Thoracic aorta (tissue), 2 donors: ENCODE data around the gene GPM6B. TPM values are rescaled to one million over a fixed set of nuclear protein-coding genes. Genes with fewer than 3 reads are reported as not detected.

ENCODE experiments used
- ATAC-seq: fragments of 150-250 bp; one replicate; pipeline ENCODE4 v1.8.0; 2017; ENCODE audit warnings: low read depth; ENCODE audit not compliant: insufficient number of reproducible peaks, low FRiP score
- DNase-seq: peaks from one replicate; pipeline ENCODE4 v3.0.0-alpha.2; 2020; ENCODE audit warnings: low spot score
- H3K27ac ChIP-seq, 2 donors: fragments of 200-600 bp; sonication (generic); 1 replicate in 1 of 2; 2 replicates in 1 of 2; pipeline ENCODE4 v1.5.1; 2016; ENCODE audit warnings: mild to moderate bottlenecking in 2 of 2, moderate library complexity in 2 of 2
- H3K27me3 ChIP-seq: fragments of 200-600 bp; sonication (generic); replicated peaks from 2 replicates; pipeline ENCODE4 v1.6.0; 2016; ENCODE audit warnings: mild to moderate bottlenecking; ENCODE audit not compliant: insufficient read depth
- H3K36me3 ChIP-seq: fragments of 200-600 bp; sonication (generic); one replicate; pipeline ENCODE4 v1.5.1; 2016
- H3K4me1 ChIP-seq, 2 donors: fragments of 200-600 bp; sonication (generic); 1 replicate in 1 of 2; 2 replicates in 1 of 2; pipeline versions ENCODE4 v1.5.1 to v1.6.0; 2016; ENCODE audit warnings: low read depth in 2 of 2, mild to moderate bottlenecking in 1 of 2; ENCODE audit not compliant: control insufficient read depth in 1 of 2
- H3K4me3 ChIP-seq: fragments of 200-600 bp; sonication (generic); 2 replicates; pipeline ENCODE4 v1.5.1; 2016; ENCODE audit warnings: mild to moderate bottlenecking
- H3K9me3 ChIP-seq: fragments of 200-600 bp; sonication (generic); 2 replicates; pipeline ENCODE4 v1.5.1; 2016
- total RNA-seq, 2 donors: library from RNA; depleted of rRNA; stranded (reverse); fragments of >200 nt; gene quantifications; one replicate each; pipeline versions ENCODE4 v1.1.0 to v1.2.3, GENCODE V29; 2016
- TF ChIP-seq, protein P1 (sequence below): fragments of 200-600 bp; sonication (generic); IDR thresholded peaks from one replicate; pipeline ENCODE4 v1.5.1; 2019; ENCODE audit warnings: antibody characterized with exemption

GPM6B gene
- total RNA-seq, 2 donors from 2014 or later: 23.7 to 33.7 TPM

DNA sequence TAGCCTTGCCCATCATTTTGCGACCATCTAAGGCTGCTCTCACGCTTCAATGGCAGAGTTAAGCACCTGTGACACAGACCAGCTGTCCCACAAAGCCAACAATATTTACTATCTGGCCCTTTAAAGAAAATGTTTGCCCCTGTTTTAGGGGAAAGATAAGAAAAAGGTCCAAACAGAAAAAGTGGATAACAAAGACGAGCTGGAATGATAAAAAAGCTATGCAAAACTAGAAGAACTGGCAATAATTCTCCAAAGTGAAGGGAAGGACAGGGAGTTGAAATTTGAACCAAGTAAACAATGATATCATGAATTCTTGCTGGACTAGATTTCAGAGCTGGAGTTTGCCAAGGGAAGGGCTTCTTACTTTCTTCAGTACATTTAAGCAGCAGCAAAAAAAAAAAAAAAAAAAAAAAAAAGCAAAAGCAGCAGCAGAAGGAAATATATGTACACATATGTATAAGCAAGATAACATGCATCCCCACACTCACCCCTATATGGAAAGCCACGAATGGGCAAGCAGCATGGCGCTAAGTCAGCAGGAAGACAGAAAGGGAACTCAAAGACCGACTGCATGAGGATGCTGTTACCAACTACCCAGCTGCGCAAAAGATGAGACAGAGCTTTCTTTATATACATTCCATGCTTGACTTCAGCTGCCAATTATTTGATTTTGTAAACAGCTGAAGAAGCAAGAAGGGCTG is 94.9 kb downstream of the GPM6B start:
- Histone ChIP-seq H3K27ac (no peak overlapping the region), H3K27me3 (no peaks in the 10 kb centered on the region)

DNA sequence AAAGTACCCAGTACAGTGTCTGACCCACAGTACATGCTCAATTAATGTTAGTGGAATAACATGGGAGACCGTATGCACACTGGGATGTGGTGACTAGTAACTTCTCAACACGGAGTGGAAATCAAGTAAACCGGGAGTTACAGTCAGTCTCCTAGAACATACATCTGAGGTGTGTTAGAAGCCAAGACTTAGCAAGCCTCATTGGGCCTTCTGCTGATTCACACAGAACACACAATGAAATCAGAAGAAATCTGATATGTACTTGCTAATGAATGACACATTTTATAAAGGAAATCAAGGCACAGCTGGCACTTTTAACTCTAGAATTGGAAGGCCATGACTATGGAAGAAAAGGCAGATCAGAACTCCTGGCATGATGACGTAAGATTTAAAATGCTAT is 95.5 kb downstream of the GPM6B start:
- ATAC-seq (no peak), DNase-seq (no peak)
- TF ChIP-seq, protein P1, sequence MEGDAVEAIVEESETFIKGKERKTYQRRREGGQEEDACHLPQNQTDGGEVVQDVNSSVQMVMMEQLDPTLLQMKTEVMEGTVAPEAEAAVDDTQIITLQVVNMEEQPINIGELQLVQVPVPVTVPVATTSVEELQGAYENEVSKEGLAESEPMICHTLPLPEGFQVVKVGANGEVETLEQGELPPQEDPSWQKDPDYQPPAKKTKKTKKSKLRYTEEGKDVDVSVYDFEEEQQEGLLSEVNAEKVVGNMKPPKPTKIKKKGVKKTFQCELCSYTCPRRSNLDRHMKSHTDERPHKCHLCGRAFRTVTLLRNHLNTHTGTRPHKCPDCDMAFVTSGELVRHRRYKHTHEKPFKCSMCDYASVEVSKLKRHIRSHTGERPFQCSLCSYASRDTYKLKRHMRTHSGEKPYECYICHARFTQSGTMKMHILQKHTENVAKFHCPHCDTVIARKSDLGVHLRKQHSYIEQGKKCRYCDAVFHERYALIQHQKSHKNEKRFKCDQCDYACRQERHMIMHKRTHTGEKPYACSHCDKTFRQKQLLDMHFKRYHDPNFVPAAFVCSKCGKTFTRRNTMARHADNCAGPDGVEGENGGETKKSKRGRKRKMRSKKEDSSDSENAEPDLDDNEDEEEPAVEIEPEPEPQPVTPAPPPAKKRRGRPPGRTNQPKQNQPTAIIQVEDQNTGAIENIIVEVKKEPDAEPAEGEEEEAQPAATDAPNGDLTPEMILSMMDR: no peak
- Histone ChIP-seq H3K27me3 (no peaks in the 10 kb centered on the region), H3K36me3 (no peaks in the 10 kb centered on the region), H3K27ac (no peak overlapping the region), H3K4me1 (peaks cover 0 to 7% of the 10 kb centered on the region in 2 donors), H3K9me3 (no peaks in the 10 kb centered on the region), H3K4me3 (no peak overlapping the region)

More for the DNA sequence above, 94.9 kb downstream of the GPM6B start:
- DNase-seq (no peak), ATAC-seq (no peak)
- Histone ChIP-seq H3K4me3 (no peak overlapping the region), H3K9me3 (no peaks in the 10 kb centered on the region), H3K36me3 (no peaks in the 10 kb centered on the region), H3K4me1 (peaks cover 0 to 7% of the 10 kb centered on the region in 2 donors)
- TF ChIP-seq, protein P1: no peak

Other genes with a start within 250 kb of the GPM6B start
- gene EGFL6, start 247.5 kb downstream of the GPM6B start, total RNA-seq: not detected
- 1 to 10 TPM; 2.6 to 9.6 TPM for gene TCEANC, start 164.0 kb downstream of the GPM6B start, total RNA-seq
- gene RAB9A, start 128.0 kb downstream of the GPM6B start, total RNA-seq: 10 to 100 TPM; 20.0 to 21.7 TPM
- 10 to 100 TPM; 15.0 to 24.2 TPM for gene TRAPPC2, start 82.5 kb downstream of the GPM6B start, total RNA-seq
- gene OFD1, start 82.3 kb downstream of the GPM6B start, total RNA-seq: 10 to 100 TPM; 15.3 to 19.0 TPM
- 10 to 100 TPM in 1 of 2 donors, 1 to 10 TPM in 1; 9.8 to 23.7 TPM for gene GEMIN8, start 212.8 kb upstream of the GPM6B start, total RNA-seq